Peyer's patch (tissue), 4 donors: ENCODE data around the gene GSDMA.

ENCODE experiments used
- POLR2A ChIP-seq, 2 donors: fragments of 450-650 bp; IDR thresholded peaks; one replicate each; pipeline ENCODE4 v1.5.1; 2017; ENCODE audit warnings: antibody characterized with exemption in 2 of 2, mild to moderate bottlenecking in 2 of 2, moderate library complexity in 2 of 2
- TF ChIP-seq, protein P1 (sequence below), 6 experiments: fragments of 450-650 bp in 4 of 6; fragments of 200-600 bp in 2 of 6; sonication (generic) in 1 of 6; IDR thresholded peaks; one replicate each; pipeline ENCODE4 v1.5.1; 2017 to 2019; ENCODE audit warnings: antibody characterized with exemption in 6 of 6, mild to moderate bottlenecking in 3 of 6, moderate library complexity in 1 of 6

DNA sequence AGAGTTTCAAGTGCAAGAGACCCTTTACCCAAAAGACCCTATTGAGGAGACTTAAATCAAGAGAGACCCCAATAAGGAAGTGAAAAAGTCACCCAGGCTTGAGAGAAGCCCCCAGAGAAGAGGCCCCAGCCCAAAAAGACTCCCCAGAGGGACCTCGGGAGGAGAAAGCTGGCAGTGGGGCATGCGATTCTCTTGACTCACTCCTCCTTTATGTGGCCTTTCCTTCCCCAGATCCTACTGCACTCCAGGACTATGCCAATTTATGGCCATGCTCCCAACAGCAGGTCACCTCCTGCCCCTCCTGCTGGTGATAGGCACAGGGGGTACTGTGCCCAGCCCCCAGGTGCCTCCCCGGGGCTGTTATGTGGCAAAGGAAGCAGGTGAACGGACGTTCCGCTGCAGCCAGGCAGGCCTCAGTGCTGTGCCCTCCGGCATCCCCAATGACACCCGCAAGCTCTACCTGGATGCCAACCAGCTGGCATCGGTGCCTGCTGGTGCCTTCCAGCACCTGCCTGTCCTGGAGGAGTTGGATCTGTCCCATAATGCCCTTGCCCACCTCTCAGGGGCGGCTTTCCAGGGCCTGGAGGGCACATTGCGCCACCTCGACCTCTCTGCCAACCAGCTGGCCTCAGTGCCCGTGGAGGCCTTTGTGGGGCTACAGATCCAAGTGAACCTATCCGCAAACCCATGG lies 19.0 kb upstream of the GSDMA start:
- TF ChIP-seq, protein P1, sequence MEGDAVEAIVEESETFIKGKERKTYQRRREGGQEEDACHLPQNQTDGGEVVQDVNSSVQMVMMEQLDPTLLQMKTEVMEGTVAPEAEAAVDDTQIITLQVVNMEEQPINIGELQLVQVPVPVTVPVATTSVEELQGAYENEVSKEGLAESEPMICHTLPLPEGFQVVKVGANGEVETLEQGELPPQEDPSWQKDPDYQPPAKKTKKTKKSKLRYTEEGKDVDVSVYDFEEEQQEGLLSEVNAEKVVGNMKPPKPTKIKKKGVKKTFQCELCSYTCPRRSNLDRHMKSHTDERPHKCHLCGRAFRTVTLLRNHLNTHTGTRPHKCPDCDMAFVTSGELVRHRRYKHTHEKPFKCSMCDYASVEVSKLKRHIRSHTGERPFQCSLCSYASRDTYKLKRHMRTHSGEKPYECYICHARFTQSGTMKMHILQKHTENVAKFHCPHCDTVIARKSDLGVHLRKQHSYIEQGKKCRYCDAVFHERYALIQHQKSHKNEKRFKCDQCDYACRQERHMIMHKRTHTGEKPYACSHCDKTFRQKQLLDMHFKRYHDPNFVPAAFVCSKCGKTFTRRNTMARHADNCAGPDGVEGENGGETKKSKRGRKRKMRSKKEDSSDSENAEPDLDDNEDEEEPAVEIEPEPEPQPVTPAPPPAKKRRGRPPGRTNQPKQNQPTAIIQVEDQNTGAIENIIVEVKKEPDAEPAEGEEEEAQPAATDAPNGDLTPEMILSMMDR (IDR thresholded peaks at IDR 0.05), result no peak
- no peak for TF ChIP-seq POLR2A (IDR thresholded peaks at IDR 0.05)
